Measurements from ENCODE around the gene PER1. TPM values are rescaled to one million over a fixed set of nuclear protein-coding genes. Genes with fewer than 3 reads are reported as not detected.
A peak's percentile ranks its signal among the peaks of the same experiment; 100 is the strongest.

PER1 gene
- total and polyA plus RNA-seq, 2 of the 13 experiments (the other 11 are each of a cell fraction or from before 2014, with no cell fraction given), result 2.6 to 3.6 TPM

GRCh38 chr17:8185582-8186445 lies 33.6 kb upstream of the PER1 start (continued):
- no peak for TF ChIP-seq RNF219 (CRISPR knock-in tag; IDR thresholded peaks at IDR 0.05)
- no peak for TF ChIP-seq NFE2L2 (IDR thresholded peaks at IDR 0.05; ENCODE audit: low read length)
- TF ChIP-seq ZNF282 (IDR thresholded peaks at IDR 0.05; ENCODE audit: partially characterized antibody), result no peak
- no peak for TF ChIP-seq IKZF4 (CRISPR knock-in tag; IDR thresholded peaks at IDR 0.05; ENCODE audit: borderline replicate concordance, low read depth, not compliant biosample characterization)
- TF ChIP-seq ZNF646 (CRISPR knock-in tag; IDR thresholded peaks at IDR 0.05), result no peak
- TF ChIP-seq ZNF12 (CRISPR knock-in tag; IDR thresholded peaks at IDR 0.05), result no peak
- no peak for TF ChIP-seq KLF16 (CRISPR knock-in tag; IDR thresholded peaks at IDR 0.05)
- 0 out of 2 replicates have a peak, but pooled peaks have one; percentile 10 for TF ChIP-seq NR2F2 (IDR thresholded peaks at IDR 0.05; ENCODE audit: borderline replicate concordance, low read depth)
- no peak; the same call in 1 of the 2 replicates for TF ChIP-seq ZNF580 (CRISPR knock-in tag; IDR thresholded peaks at IDR 0.05; ENCODE audit: borderline replicate concordance, low read depth)
- TF ChIP-seq SMAD1 (CRISPR knock-in tag; IDR thresholded peaks at IDR 0.05; ENCODE audit: borderline replicate concordance, low read depth), result no peak
- no peak for TF ChIP-seq ZNF674 (CRISPR knock-in tag; IDR thresholded peaks at IDR 0.05; ENCODE audit: low read depth)
- no peak; the same call in 1 of the 2 replicates for TF ChIP-seq TOPORS (CRISPR knock-in tag; IDR thresholded peaks at IDR 0.05)
- TF ChIP-seq SALL2 (CRISPR knock-in tag; IDR thresholded peaks at IDR 0.05), result peak; percentile 52; the same call in 1 of the 2 replicates
- TF ChIP-seq ZNF720 (CRISPR knock-in tag; IDR thresholded peaks at IDR 0.05), result no peak
- TF ChIP-seq ATF5 (CRISPR knock-in tag; IDR thresholded peaks at IDR 0.05; ENCODE audit: low read depth), result no peak
- no peak for TF ChIP-seq AGO1 (IDR thresholded peaks at IDR 0.05; ENCODE audit: low read depth, low read length, poor library complexity, severe bottlenecking)
- TF ChIP-seq RAD21 (CRISPR knock-in tag; IDR thresholded peaks at IDR 0.05), result no peak
- TF ChIP-seq ZNF205 (CRISPR knock-in tag; IDR thresholded peaks at IDR 0.05), result peak; percentile 96
- peak; percentile 69; the same call in 1 of the 2 replicates for TF ChIP-seq GFI1 (CRISPR knock-in tag; IDR thresholded peaks at IDR 0.05; ENCODE audit: borderline replicate concordance)
- no peak for TF ChIP-seq MAFF (IDR thresholded peaks at IDR 0.05; ENCODE audit: low read depth, low read length)

All from HepG2 (cell line).